Neural progenitor cell (in vitro differentiated cells): ENCODE measurements around the gene EMC6. TPM values are rescaled to one million over a fixed set of nuclear protein-coding genes. Genes with fewer than 3 reads are reported as not detected.

Experiments
- DNase-seq: peaks from one replicate; pipeline ENCODE4 v3.0.0-alpha.2; 2016; ENCODE audit warnings: low spot score
- H2AFZ ChIP-seq: fragments of 200-600 bp; sonication (generic); replicated peaks from 2 replicates; pipeline ENCODE4 v1.6.1; 2016; ENCODE audit warnings: antibody characterized with exemption
- H3F3A ChIP-seq: fragments of 200-600 bp; sonication (generic); 2 replicates; pipeline ENCODE4 v1.6.1; 2016; ENCODE audit warnings: antibody characterized with exemption, low read depth
- H3K27ac ChIP-seq: fragments of 200-600 bp; sonication (generic); 2 replicates; pipeline ENCODE4 v1.5.1; 2016; ENCODE audit warnings: mild to moderate bottlenecking
- H3K27me3 ChIP-seq: fragments of 200-600 bp; sonication (generic); 2 replicates; pipeline ENCODE4 v1.6.1; 2016; ENCODE audit warnings: mild to moderate bottlenecking, moderate library complexity
- H3K36me3 ChIP-seq: fragments of 200-600 bp; sonication (generic); 2 replicates; pipeline ENCODE4 v1.5.1; 2016
- H3K4me1 ChIP-seq: fragments of 200-600 bp; sonication (generic); 2 replicates; pipeline ENCODE4 v1.6.1; 2016; ENCODE audit warnings: mixed run types
- H3K4me2 ChIP-seq: fragments of 200-600 bp; sonication (generic); 2 replicates; pipeline ENCODE4 v1.6.1; 2016
- H3K4me3 ChIP-seq: fragments of 200-600 bp; sonication (generic); 2 replicates; pipeline ENCODE4 v1.5.1; 2016
- H3K79me2 ChIP-seq: fragments of 200-600 bp; sonication (generic); 2 replicates; pipeline ENCODE4 v1.6.1; 2016; ENCODE audit warnings: low read depth
- H3K9ac ChIP-seq: fragments of 200-600 bp; sonication (generic); 2 replicates; pipeline ENCODE4 v1.6.1; 2016
- H3K9me3 ChIP-seq: fragments of 200-600 bp; sonication (generic); 2 replicates; pipeline ENCODE4 v1.5.1; 2016; ENCODE audit warnings: low read depth
- H4K20me1 ChIP-seq: fragments of 200-600 bp; sonication (generic); 2 replicates; pipeline ENCODE4 v1.6.1; 2016; ENCODE audit warnings: low read depth
- H3K27ac Mint-ChIP-seq: 3 replicates; pipeline ENCODE4 v1.8.0; 2021; ENCODE audit warnings: mixed read lengths
- H3K27me3 Mint-ChIP-seq: 2 replicates; pipeline ENCODE4 v1.8.0; 2022; ENCODE audit warnings: low read depth, mild to moderate bottlenecking, inconsistent platforms, moderate library complexity, mixed read lengths; ENCODE audit not compliant: insufficient read depth
- H3K36me3 Mint-ChIP-seq: 3 replicates; pipeline ENCODE4 v1.8.0; 2021; ENCODE audit warnings: mixed read lengths
- H3K4me1 Mint-ChIP-seq: 3 replicates; pipeline ENCODE4 v1.8.0; 2021; ENCODE audit warnings: mixed read lengths
- H3K4me3 Mint-ChIP-seq: 3 replicates; pipeline ENCODE4 v1.8.0; 2021; ENCODE audit warnings: mild to moderate bottlenecking, moderate library complexity, mixed read lengths
- H3K9me3 Mint-ChIP-seq: 3 replicates; pipeline ENCODE4 v1.8.0; 2020; ENCODE audit warnings: mixed read lengths
- EZH2 ChIP-seq: fragments of 200-600 bp; sonication (generic); IDR thresholded peaks from 2 replicates; pipeline ENCODE4 v1.6.1; 2017; ENCODE audit warnings: antibody characterized with exemption, mild to moderate bottlenecking, moderate library complexity
- EZH2phosphoT487 ChIP-seq: fragments of 200-600 bp; sonication (generic); IDR thresholded peaks from 2 replicates; pipeline ENCODE4 v1.6.1; 2017; ENCODE audit warnings: antibody characterized with exemption
- total RNA-seq: library from RNA; depleted of rRNA; stranded (reverse); fragments of >200 nt; gene quantifications from 2 replicates; pipeline ENCODE4 v1.2.3, GENCODE V29; 2015; ENCODE audit warnings: low replicate concordance
- TF ChIP-seq, protein P1 (sequence below): fragments of 200-600 bp; sonication (generic); IDR thresholded peaks from 2 replicates; pipeline ENCODE4 v1.5.1; 2017; ENCODE audit warnings: antibody characterized with exemption, mild to moderate bottlenecking

EMC6 gene
- total RNA-seq, 1 donor from 2014 or later, result 20.0 TPM

DNA sequence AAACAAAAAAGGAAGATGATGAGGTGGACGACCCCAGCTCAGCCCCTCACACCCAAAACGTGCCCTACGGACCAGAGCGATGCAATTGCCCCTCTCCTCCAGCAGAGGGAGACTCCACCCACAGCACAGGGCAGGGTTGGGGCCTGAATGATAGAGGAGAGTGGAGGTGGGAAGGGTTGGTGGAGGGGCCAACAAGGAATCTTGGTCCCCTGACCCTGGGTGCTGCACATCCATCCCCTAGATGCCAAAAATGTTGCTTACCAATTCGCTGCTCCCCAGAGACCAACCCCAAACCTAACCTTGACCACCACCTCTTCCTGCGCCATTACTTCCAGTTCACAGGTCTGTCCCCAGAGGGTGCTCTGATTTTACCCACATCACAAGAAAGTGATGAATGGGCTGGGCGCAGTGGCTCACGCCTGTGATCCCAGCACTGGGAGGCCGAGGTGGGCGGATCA lies 14.5 kb downstream of the EMC6 start:
- H3K9me3 ChIP-seq, result no peaks in the 10 kb centered on the region
- no peaks in the 10 kb centered on the region for H3K79me2 ChIP-seq
- no peak overlapping the region for H3K9ac ChIP-seq
- peaks cover 2% of the 10 kb centered on the region for H3F3A ChIP-seq
- no peaks in the 10 kb centered on the region for H3K36me3 Mint-ChIP-seq
- H3K27me3 Mint-ChIP-seq, result peaks cover 10% of the 10 kb centered on the region
- no peak overlapping the region for H3K4me3 Mint-ChIP-seq
- no peak overlapping the region for H3K27ac ChIP-seq
- peaks cover 5% of the 10 kb centered on the region for H3K4me1 ChIP-seq
- peaks cover 4% of the 10 kb centered on the region for H3K4me1 Mint-ChIP-seq
- no peaks in the 10 kb centered on the region for H3K9me3 Mint-ChIP-seq
- TF ChIP-seq, protein P1, sequence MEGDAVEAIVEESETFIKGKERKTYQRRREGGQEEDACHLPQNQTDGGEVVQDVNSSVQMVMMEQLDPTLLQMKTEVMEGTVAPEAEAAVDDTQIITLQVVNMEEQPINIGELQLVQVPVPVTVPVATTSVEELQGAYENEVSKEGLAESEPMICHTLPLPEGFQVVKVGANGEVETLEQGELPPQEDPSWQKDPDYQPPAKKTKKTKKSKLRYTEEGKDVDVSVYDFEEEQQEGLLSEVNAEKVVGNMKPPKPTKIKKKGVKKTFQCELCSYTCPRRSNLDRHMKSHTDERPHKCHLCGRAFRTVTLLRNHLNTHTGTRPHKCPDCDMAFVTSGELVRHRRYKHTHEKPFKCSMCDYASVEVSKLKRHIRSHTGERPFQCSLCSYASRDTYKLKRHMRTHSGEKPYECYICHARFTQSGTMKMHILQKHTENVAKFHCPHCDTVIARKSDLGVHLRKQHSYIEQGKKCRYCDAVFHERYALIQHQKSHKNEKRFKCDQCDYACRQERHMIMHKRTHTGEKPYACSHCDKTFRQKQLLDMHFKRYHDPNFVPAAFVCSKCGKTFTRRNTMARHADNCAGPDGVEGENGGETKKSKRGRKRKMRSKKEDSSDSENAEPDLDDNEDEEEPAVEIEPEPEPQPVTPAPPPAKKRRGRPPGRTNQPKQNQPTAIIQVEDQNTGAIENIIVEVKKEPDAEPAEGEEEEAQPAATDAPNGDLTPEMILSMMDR, result peak; percentile 92
- TF ChIP-seq EZH2phosphoT487, result no peak
- TF ChIP-seq EZH2, result no peak
- H3K4me3 ChIP-seq, result no peak overlapping the region
- H3K4me2 ChIP-seq, result no peak overlapping the region
- no peaks in the 10 kb centered on the region for H4K20me1 ChIP-seq
- DNase-seq, result peak; percentile 63
- H3K27ac Mint-ChIP-seq, result no peak overlapping the region
- H3K27me3 ChIP-seq, result no peaks in the 10 kb centered on the region
- no peak overlapping the region for H2AFZ ChIP-seq
- no peaks in the 10 kb centered on the region for H3K36me3 ChIP-seq

DNA sequence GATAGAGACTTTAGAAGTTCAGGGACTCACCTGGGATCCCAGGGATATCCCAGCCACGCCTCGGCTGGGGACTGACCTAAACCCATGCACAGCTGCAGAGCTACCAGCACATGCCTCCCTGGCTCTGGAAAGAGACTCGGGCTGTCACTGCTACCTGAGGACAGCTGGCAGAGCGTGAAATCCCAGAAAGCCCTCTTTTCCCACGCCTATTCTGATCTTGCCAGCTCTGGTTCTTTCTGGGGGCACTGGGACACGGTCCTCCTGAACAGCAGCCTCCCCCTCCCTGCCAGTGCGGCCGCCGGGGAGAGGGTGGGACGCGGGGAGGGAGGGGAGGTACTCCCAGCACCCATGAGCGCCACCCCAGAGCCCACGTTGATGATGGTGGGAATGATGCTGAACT lies 16.6 kb downstream of the EMC6 start:
- no peak overlapping the region for H3K9ac ChIP-seq
- no peaks in the 10 kb centered on the region for H4K20me1 ChIP-seq
- no peaks in the 10 kb centered on the region for H3K27me3 ChIP-seq
- peaks cover 10% of the 10 kb centered on the region for H3K27me3 Mint-ChIP-seq
- H3K4me1 Mint-ChIP-seq, result peaks cover 7% of the 10 kb centered on the region
- no peaks in the 10 kb centered on the region for H3K36me3 Mint-ChIP-seq
- H3K36me3 ChIP-seq, result no peaks in the 10 kb centered on the region
- no peaks in the 10 kb centered on the region for H3K9me3 ChIP-seq
- H3K9me3 Mint-ChIP-seq, result no peaks in the 10 kb centered on the region
- no peak overlapping the region for H3K27ac Mint-ChIP-seq
- no peak overlapping the region for H3K4me3 Mint-ChIP-seq
- no peak overlapping the region for H3K27ac ChIP-seq
- no peak for DNase-seq
- no peak overlapping the region for H3K4me2 ChIP-seq
- H3K4me3 ChIP-seq, result no peak overlapping the region
- no peak overlapping the region for H2AFZ ChIP-seq
- H3K4me1 ChIP-seq, result peaks cover 8% of the 10 kb centered on the region
- TF ChIP-seq EZH2, result no peak
- TF ChIP-seq EZH2phosphoT487, result no peak
- H3K79me2 ChIP-seq, result no peaks in the 10 kb centered on the region
- H3F3A ChIP-seq, result peaks cover 6% of the 10 kb centered on the region

DNA sequence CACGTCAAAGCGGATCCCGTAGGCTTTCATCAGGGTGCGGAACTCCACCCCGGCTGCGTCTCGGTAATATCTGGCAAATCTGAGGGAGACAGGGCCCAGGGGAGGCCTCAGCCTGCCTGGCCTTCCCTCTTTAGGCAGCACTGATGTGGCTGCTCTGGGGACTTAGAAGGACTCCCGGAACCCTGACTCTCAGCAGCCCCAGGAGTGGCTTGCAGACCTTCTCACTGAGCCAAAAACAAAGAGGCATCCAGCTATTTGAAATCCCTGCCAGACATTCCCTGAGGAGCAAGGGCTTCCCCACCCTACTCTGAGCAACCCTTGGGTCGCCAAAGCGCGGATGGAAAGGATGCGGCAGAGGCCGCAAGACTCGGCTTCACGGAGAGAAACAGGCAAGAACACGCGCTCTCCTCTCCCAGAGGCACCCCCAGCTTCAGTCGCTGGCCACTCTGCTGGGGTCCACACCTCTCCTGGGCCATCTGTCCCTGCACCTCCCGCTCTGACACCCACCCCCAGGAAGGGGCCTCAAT lies 19.5 kb downstream of the EMC6 start:
- H4K20me1 ChIP-seq, result no peaks in the 10 kb centered on the region
- peaks cover 8% of the 10 kb centered on the region for H3K4me1 ChIP-seq
- no peak overlapping the region for H3K4me3 ChIP-seq
- H3K4me2 ChIP-seq, result peak overlapping the region; percentile 8
- Mint-ChIP-seq H3K27ac (peak overlapping the region; percentile 79), H3K4me1 (peaks cover 7% of the 10 kb centered on the region), H3K27me3 (peaks cover 13% of the 10 kb centered on the region), H3K4me3 (no peak overlapping the region), H3K36me3 (no peaks in the 10 kb centered on the region), H3K9me3 (no peaks in the 10 kb centered on the region)
- no peaks in the 10 kb centered on the region for H3K79me2 ChIP-seq
- peaks cover 6% of the 10 kb centered on the region for H3F3A ChIP-seq
- peak overlapping the region; percentile 87 for H2AFZ ChIP-seq
- no peaks in the 10 kb centered on the region for H3K27me3 ChIP-seq
- TF ChIP-seq EZH2 (no peak), EZH2phosphoT487 (no peak)
- TF ChIP-seq, protein P1, result no peak
- no peak overlapping the region for H3K27ac ChIP-seq
- H3K9me3 ChIP-seq, result no peaks in the 10 kb centered on the region
- no peaks in the 10 kb centered on the region for H3K36me3 ChIP-seq
- H3K9ac ChIP-seq, result no peak overlapping the region
- peak; percentile 47 for DNase-seq

DNA sequence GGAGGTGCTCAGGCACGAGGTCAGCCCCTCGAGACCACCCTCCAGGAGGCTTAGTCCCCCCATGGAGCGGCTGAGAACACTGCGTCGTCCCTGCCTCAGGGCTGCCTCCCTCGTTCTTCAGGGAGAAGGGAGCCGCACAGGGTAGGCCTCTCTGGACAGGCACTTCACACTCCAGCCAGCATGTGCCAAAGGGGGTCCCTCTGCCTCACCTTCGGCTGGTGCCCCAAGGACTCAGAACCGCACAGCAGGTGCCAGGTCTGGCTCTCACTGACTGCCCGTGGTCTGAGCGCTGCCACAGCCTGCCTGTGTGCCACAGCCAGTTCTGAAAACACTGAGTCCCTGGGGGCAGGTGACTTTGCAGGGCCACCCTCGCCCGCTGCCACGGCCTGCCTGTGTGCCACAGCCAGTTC lies 20.2 kb downstream of the EMC6 start:
- Histone ChIP-seq H3K4me1 (peaks cover 8% of the 10 kb centered on the region), H3K9ac (no peak overlapping the region), H3K27me3 (peaks cover 2% of the 10 kb centered on the region), H4K20me1 (no peaks in the 10 kb centered on the region), H3K27ac (no peak overlapping the region), H3K36me3 (no peaks in the 10 kb centered on the region), H3K4me3 (no peak overlapping the region), H3K79me2 (no peaks in the 10 kb centered on the region), H3K9me3 (no peaks in the 10 kb centered on the region), H2AFZ (no peak overlapping the region), H3K4me2 (no peak overlapping the region), H3F3A (peaks cover 6% of the 10 kb centered on the region)
- no peaks in the 10 kb centered on the region for H3K9me3 Mint-ChIP-seq
- H3K27ac Mint-ChIP-seq, result no peak overlapping the region
- H3K27me3 Mint-ChIP-seq, result peaks cover 13% of the 10 kb centered on the region
- DNase-seq, result peak; percentile 54
- peaks cover 7% of the 10 kb centered on the region for H3K4me1 Mint-ChIP-seq
- no peaks in the 10 kb centered on the region for H3K36me3 Mint-ChIP-seq
- H3K4me3 Mint-ChIP-seq, result no peak overlapping the region
- TF ChIP-seq EZH2 (no peak), EZH2phosphoT487 (no peak)
- TF ChIP-seq, protein P1, result no peak
